ENCODE measurements around the gene FBXO27.
"Not testable (repeated sequence)": the region's sequence is repeated elsewhere in the genome, so short reads cannot be mapped to it uniquely, and the experiment has no call there.

FBXO27 gene

GRCh38 chr19:39032063-39032918 lies at the start of gene FBXO27:
Gene FBXO27 (minus strand): TSS chr19:39032549. CDS start chr19:39032227, 322 bp downstream.
- DNase-seq, result peak; percentile 2

DNA sequence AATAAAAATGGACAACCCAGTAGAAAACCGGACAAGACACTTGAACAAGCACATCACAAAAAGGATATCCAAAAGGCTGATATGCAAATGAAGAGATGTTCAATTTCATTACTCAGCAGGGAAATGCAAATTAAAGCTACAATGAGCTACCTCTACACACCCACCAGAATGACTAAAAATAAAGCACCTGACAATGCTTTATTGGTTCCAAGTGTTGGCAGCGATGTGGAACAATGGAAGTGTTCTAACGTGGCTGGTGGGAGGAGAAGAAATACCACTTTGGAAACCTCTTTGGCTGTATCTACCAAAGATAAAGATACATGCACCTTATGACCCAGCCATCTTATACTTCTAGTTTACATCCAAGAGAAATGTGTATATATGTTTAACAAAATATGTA lies 48.1 kb upstream of the FBXO27 start:
- no peak for DNase-seq

DNA sequence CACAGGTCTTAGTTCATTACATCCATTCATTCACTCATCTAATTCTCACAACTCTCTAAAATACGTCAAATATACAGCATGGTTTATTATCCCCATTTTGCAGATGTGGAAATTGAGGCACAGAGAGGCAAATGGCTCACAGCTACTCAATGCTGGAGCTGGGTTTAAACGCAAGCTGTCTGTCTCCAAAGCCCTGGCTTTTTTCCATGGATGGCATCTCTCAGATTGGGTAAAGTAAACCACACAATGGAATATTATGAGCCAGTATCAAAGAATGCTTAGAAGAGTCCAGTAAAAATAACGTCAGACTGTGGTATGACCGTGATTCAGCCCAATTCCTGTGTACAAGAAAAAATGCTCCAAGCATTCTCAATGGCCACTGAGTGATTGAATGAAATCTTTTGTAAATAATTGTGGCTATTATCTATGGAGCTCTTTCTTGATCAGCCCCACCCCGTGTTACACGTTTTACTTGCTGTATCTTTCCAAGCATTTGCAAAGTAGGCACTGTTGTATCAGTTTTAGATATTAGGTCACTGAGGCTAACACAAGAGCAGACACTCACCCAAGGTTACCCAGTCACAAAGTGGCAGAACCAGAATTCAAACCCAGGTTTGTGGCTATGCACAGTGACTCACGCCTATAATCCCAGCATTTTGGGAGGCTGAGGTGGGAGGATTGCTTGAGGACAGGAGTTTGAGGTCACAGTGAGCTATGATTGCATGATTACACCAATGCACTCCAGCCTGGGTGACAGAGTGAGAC lies 46.3 kb upstream of the FBXO27 start:
- no peak for DNase-seq

DNA sequence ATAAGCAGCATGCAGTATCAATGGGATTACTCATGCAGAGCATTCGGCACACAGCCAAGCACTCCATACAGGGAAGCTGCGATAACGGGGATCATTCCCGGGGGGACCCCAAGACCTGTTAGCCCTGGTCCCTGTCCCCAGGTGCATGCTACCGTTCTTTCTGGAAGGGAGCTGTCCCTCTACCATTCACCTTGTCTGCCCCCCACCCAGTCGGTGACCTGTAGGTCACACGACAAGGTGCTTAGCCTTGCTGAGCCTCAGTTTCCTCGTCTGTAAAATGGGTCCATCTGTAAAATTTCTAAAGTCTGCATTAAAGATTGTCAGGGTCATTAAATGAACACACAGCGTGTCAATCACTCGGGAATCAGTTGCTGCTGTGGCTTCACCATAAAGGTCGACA lies 45.0 kb upstream of the FBXO27 start:
- DNase-seq, result no peak

GRCh38 chr19:39074942-39075341 lies 42.6 kb upstream of the FBXO27 start:
- DNase-seq, result no peak

GRCh38 chr19:39074205-39074692 lies 41.9 kb upstream of the FBXO27 start:
- DNase-seq, result no peak

DNA sequence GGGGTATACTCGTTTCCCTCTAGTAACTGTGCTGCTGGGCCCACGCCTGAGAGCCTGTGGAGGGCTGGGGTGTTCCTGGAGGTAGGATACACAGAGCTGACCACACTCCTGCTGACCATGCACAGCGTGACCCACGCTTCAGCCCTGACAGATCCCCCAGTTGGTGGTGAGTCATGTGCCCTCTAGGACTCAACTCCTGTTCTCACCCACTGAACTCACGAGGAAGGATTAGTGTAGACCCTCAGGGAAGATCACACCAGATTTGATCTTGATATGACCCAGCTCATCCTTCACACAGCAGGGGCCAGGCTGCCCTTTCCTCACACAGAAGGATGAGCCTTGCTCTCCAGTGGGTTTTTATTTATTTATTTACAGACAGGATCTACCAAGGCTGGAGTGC lies 38.5 kb upstream of the FBXO27 start:
- no peak for DNase-seq

DNA sequence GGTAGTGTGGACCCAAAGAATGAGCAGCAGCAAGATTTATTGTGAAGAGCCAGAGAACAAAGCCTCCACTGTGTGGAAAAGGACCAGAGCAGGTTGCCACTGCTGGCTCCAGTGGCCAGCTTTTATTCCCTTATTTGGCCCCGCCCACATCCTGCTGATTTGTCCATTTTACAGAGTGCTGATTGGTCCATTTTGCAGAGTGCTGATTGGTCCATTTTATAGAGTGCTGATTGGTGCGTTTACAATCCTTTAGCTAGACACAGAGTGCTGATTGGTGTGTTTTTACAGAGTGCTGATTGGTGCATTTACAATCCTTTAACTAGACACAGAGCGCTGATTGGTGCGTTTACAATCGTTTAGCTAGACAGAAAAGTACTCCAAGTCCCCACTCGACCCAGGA lies 35.9 kb upstream of the FBXO27 start:
- not testable (repeated sequence) for DNase-seq

DNA sequence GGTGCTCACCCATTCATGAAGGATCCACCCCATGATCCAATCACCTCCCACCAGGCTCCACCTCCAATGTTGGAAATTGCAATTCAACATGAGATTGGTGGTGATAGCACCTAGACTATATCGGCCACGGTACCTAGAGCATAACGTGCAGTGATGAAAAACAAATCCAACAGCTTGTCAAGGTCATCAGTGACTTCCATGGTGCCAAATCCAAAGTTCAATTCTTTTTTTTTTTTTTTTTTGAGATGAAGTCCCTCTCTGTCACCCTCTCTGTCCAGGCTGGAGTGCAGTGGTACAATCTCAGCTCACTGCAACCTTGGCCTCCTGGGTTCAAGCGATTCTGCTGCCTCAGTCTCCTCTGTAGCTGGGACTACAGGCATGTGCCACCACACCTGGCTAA lies 34.8 kb upstream of the FBXO27 start:
- DNase-seq, result no peak

DNA sequence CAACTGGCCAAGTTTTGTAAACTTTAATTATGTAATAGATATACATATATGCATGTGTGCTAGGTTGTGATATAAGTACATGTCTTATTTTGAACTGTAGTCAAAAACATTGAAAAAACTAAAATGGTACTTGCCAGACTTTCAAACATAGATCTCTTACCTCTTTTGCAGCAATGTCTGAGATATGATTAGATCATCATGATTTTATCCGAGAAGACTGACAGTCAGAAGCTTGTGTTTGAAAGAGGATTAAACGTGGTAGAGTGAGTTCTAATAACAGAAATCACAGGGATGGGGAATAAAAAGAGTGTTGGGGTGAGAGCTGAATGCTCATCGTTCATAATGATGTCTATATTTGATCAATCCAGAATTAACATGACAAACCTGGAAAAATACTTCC lies 33.6 kb upstream of the FBXO27 start:
- no peak for DNase-seq

DNA sequence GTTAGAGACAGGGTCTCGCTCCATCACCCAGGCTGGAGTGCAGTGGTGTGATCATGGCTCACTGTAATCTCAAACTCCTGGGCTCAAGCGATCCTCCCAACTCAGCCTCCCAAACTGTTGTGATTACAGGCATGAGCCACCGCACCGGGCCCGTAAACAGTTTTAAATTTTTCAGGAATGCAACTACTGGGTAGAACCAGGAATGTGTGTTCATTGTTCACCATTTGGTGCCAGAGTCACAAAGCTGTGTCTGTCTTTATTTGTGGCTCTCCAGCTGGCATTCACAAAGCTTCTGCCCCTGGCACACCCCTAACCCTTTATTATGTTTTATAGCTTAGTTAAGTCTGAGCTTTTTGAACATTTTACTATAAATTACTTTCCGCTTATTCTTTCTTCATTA lies 32.1 kb upstream of the FBXO27 start:
- DNase-seq, result no peak

DNA sequence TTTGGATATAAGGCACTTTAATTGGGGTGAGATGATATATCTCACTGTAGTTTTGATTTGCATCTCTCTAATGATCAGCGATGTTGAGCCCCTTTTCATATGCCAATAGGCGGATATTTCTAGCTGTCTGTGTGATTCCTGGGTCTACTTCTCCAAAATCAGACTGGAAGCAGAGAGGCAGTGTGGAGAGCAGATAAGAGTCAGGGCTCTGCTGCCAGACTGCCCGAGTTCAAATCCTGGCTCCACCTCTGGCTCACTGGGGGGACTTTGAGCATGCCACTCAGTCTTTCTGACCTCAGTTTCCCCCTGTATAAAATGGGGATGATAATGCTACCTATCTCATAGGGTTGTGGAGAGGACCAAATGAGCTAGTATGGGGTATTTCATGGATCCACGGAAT lies 27.8 kb upstream of the FBXO27 start:
- no peak for DNase-seq

GRCh38 chr19:39059302-39059701 lies 27.0 kb upstream of the FBXO27 start:
- no peak for DNase-seq

DNA sequence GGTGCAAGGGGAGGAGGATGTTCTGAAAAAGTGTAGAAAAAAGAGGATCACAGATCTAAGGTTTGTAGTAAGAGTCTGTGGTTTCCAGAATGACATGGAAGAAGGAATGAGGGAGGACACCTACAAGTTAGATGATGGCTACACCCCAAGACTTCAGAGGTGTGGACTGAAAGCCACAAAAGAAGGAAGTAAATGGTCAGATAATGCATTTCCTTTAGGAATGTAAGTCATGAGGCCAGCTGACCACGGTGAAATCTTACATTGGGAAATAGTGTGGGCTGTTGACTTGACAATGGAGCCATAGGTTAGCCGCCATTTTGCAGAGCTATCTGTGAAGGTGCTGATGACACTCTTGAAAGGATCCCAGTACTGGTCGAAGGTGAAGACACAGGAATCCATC lies 25.3 kb upstream of the FBXO27 start:
- DNase-seq, result no peak

DNA sequence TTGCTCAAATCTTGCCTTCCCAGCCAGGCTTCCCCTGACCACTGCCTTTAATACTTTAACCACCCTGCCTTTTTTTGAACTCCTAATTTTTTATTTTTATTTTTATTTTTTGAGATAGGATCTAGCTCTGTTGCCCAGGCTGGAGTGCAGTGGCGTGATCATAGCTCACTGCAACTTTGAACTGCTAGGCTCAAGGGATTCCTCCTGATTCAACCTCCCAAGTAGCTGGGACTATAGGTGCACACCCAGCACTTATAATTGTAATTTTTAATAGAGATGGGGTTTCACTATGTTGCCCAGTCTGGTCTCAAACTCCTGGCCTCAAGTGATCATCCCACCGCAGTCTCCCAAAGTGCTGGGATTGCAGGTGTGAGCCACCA lies 21.7 kb upstream of the FBXO27 start:
- DNase-seq, result no peak

GRCh38 chr19:39053276-39054090 lies 21.1 kb upstream of the FBXO27 start:
- DNase-seq, result no peak

DNA sequence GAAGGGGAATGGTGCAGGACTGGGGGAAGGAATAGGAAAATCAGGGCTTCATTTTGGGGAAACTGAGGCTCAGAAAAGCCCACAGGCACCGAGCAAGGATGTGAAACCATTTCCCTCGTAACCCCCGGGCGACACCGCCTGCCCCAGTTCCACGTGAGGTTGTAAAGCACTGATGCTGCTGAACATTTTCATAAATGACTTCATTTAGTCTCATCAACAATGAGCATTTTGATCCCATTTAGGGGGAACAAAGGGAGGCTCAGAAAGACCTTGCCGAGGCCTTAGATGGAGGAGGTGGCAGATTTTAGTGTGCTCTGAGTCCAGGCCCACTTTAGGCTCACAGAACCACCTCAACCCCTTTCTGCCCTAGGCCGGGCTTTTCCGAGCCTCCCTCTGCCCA lies 20.5 kb upstream of the FBXO27 start:
- no peak for DNase-seq

GRCh38 chr19:39052243-39052746 lies 19.9 kb upstream of the FBXO27 start:
- DNase-seq, result peak; percentile 67

DNA sequence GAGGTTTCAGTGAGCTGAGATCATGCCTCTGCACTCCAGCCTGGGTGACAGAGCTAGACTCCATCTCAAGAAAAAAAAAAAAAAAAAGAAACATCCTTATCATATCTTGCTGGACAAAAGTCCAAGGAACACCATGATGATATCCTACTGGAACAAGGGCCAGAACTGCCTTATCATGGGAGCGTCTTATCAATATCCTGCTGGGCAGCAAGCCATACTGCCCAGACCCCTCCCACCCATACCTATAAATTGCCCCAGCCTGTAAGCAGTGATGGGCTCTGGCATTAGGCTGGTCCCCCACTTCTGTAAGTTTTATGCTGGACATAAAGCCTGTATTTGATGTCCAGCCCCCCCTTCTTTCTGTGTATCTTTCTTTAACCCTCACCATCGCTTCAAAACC lies 14.7 kb upstream of the FBXO27 start:
- no peak for DNase-seq

- DNase-seq, result no peak
These were observed 13.9 kb upstream of the FBXO27 start for GRCh38 chr19:39046037-39046821.

GRCh38 chr19:39045506-39045905 lies 13.2 kb upstream of the FBXO27 start:
- no peak for DNase-seq

DNA sequence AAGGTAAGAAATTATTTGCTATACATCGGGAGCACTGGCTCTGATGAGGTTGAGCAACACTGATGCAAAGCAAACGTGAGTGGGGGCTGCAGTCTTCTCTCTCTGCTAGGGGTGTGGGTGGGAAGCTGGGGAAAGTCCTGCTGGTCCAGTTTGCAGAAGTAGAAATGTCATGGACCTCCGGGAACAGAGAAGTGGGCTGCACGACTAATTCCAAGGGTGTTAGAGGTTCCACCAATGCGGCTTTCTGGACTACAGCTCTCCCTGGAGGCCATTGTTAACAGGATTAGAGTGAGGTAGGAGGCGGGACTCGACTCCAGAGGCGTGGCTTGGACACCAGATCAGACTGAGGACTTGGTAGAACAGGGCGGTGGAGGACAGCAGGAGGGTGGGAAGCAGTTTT lies 5.7 kb upstream of the FBXO27 start:
- no peak for DNase-seq

All from stimulated activated CD4-positive, alpha-beta T cell treated with anti-CD3 and anti-CD28 coated beads, Interleukin-12 subunit alpha, Interleukin-12 subunit beta, amount 100 ng/mL, for 4 hours (primary cell).